ENCODE results near the gene SNX9. TPM values are rescaled to one million over a fixed set of nuclear protein-coding genes. Genes with fewer than 3 reads are reported as not detected.
A peak's percentile ranks its signal among the peaks of the same experiment; 100 is the strongest.

Gene SNX9
- polyA plus RNA-seq, 2 of the 4 experiments (the other 2 are of a cell fraction): 13.9 to 29.8 TPM

DNA sequence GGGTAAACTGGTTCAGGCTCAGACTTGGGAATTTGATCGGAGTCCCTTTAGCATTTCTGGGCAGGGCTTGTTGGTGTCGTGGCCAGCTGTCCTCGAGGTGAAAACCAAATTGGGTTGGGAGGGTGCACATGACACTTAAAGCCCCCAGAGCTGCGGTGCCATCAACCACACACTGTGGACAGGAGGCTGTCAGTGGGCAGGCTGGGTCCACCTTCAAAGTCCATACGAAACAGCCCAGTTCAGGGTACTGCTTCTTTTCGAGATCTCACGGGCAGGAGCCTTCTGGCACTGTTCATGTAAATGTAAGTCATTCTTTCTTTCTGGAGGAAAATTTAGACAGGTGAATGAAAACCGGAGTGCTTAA is 165.6 kb downstream of the SNX9 start:
- POLR2A ChIA-PET: no interaction called here
- Histone ChIP-seq H3K4me2 (peak overlapping the region; percentile 87), H3K4me3 (no peak overlapping the region), H3K9me3 (no peaks in the 10 kb centered on the region), H3K27ac (peak overlapping the region; percentile 39 to 82; a peak in 4 of 6 replicates), H3K4me1 (peaks cover 84% of the 10 kb centered on the region)
- ATAC-seq (no peak), FAIRE-seq (no peak), DNase-seq (ENCODE audit: low read depth in 1 of 2, low spot score in 1 of 2) (no peak)
- no peak for TF ChIP-seq POLR2A (IDR thresholded peaks at IDR 0.05; ENCODE audit: low read length)
- TF ChIP-seq EP300 (IDR thresholded peaks at IDR 0.05): no peak
- no peak for TF ChIP-seq MYC (IDR thresholded peaks at IDR 0.05; ENCODE audit: borderline replicate concordance, low read length)
- TF ChIP-seq, protein P1, sequence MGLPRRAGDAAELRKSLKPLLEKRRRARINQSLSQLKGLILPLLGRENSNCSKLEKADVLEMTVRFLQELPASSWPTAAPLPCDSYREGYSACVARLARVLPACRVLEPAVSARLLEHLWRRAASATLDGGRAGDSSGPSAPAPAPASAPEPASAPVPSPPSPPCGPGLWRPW (IDR thresholded peaks at IDR 0.05): no peak
- no peak for TF ChIP-seq EHF (CRISPR knock-in tag; IDR thresholded peaks at IDR 0.05)
- TF ChIP-seq CEBPB (IDR thresholded peaks at IDR 0.05): no peak
- TF ChIP-seq POLR2AphosphoS2 (conservative IDR thresholded peaks at IDR 0.05; ENCODE audit: low read length): no peak
- no peak for TF ChIP-seq HOXB13 (CRISPR knock-in tag; IDR thresholded peaks at IDR 0.05; ENCODE audit: low read depth)
- no peak for TF ChIP-seq ZC3H11A (IDR thresholded peaks at IDR 0.05)
- TF ChIP-seq, protein P2, sequence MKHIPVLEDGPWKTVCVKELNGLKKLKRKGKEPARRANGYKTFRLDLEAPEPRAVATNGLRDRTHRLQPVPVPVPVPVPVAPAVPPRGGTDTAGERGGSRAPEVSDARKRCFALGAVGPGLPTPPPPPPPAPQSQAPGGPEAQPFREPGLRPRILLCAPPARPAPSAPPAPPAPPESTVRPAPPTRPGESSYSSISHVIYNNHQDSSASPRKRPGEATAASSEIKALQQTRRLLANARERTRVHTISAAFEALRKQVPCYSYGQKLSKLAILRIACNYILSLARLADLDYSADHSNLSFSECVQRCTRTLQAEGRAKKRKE (CRISPR knock-in tag; IDR thresholded peaks at IDR 0.05; ENCODE audit: low read depth): no peak
- no peak for TF ChIP-seq NFE2L2 (conservative IDR thresholded peaks at IDR 0.05; ENCODE audit: low read length)
- no peak for TF ChIP-seq PHF8 (IDR thresholded peaks at IDR 0.05; ENCODE audit: borderline replicate concordance, low read depth)
- no peak for TF ChIP-seq KDM1A (IDR thresholded peaks at IDR 0.05; ENCODE audit: low read depth)
- no peak for TF ChIP-seq HEYL (CRISPR knock-in tag; IDR thresholded peaks at IDR 0.05)
- no peak for TF ChIP-seq HOXA7 (CRISPR knock-in tag; IDR thresholded peaks at IDR 0.05)
- no peak for TF ChIP-seq MAZ (IDR thresholded peaks at IDR 0.05; ENCODE audit: borderline replicate concordance, low read depth, low read length)
- TF ChIP-seq NPAS2 (CRISPR knock-in tag; IDR thresholded peaks at IDR 0.05; ENCODE audit: borderline replicate concordance): no peak
- CTCF ChIA-PET: interaction anchor here (2.1 kb wide), 1 partner anchor 83 kb away, joined by 10 read pairs; no protein-coding TSS in a partner anchor
- WGBS (ENCODE audit: missing lambda C conversion rate): 89% methylated on average over 8 of the region's 8 CpGs

DNA sequence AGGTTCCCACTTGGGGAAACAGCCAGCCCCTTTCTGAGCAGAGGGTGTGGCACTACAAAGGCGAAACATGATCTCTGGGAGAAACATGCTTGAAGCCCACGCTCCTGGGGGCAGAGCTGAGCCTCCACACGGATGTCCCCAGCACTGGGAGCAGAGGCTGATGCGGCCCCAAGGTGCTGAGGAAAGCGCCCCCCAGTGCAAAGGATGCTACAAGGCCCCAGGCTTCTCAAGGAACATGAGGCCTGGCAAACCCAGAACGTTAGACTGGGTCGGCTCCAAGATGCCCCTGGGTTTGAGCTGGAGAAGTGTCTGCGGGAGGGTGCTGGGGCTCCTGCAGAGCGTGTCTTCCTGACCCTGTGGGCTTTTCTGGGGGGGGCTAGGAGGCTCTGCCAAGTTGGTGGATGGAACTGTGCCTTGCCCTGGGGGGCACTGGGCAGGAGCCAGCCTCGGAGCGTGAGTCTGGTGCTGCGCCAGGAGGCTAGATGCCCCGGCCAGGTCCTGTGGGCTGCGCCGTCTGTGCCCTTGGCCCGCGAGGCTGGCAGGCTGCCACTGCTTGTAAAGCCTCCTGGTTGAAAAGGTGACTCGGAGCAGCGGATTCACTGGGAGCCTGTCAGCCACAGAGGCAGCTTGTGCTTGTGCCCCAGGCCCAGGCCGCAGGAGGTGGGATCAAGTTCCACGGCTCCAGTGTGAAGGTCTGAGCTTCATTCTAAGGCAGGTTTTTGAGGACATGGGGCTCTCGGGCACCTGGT is 166.7 kb downstream of the SNX9 start:
- Histone ChIP-seq H3K27ac (peak overlapping the region; percentile 78 to 82), H3K4me1 (peaks cover 84% of the 10 kb centered on the region), H3K4me2 (peak overlapping the region; percentile 87), H3K4me3 (0 out of 3 replicates have a peak overlapping the region, but pooled peaks have one; percentile 11), H3K9me3 (no peaks in the 10 kb centered on the region)
- FAIRE-seq (no peak), ATAC-seq (peak; percentile 65 to 68), DNase-seq (ENCODE audit: low read depth in 1 of 2, low spot score in 1 of 2) (peak in 1 of 2 experiments; percentile 50)
- CTCF ChIA-PET: interaction anchor here (1.1 to 2.1 kb wide), 3 partner anchors 10 to 82 kb away, joined by 3 to 10 read pairs (median 3); no protein-coding TSS in a partner anchor
- POLR2A ChIA-PET: no interaction called here
- TF ChIP-seq RNF2 (IDR thresholded peaks at IDR 0.05; ENCODE audit: borderline replicate concordance, low read depth) (no peak), MYC (IDR thresholded peaks at IDR 0.05; ENCODE audit: borderline replicate concordance, low read length) (no peak), EP300 (IDR thresholded peaks at IDR 0.05) (peak in 1 of 2 experiments; percentile 20; a peak in 1 of 5 replicates), EHMT2 (IDR thresholded peaks at IDR 0.05; ENCODE audit: low read depth) (no peak), EHF (CRISPR knock-in tag; IDR thresholded peaks at IDR 0.05) (no peak), HOXA7 (CRISPR knock-in tag; IDR thresholded peaks at IDR 0.05) (no peak), CBX2 (IDR thresholded peaks at IDR 0.05; ENCODE audit: borderline replicate concordance, low read depth) (no peak), JUNB (IDR thresholded peaks at IDR 0.05) (no peak), RAD21 (conservative IDR thresholded peaks at IDR 0.05 in 1 of 2, IDR thresholded peaks at IDR 0.05 in 1 of 2) (no peak), POLR2AphosphoS2 (conservative IDR thresholded peaks at IDR 0.05; ENCODE audit: low read length) (no peak), PHF8 (IDR thresholded peaks at IDR 0.05; ENCODE audit: borderline replicate concordance, low read depth) (no peak), ZSCAN20 (CRISPR knock-in tag; IDR thresholded peaks at IDR 0.05) (no peak)
- TF ChIP-seq, protein P3, sequence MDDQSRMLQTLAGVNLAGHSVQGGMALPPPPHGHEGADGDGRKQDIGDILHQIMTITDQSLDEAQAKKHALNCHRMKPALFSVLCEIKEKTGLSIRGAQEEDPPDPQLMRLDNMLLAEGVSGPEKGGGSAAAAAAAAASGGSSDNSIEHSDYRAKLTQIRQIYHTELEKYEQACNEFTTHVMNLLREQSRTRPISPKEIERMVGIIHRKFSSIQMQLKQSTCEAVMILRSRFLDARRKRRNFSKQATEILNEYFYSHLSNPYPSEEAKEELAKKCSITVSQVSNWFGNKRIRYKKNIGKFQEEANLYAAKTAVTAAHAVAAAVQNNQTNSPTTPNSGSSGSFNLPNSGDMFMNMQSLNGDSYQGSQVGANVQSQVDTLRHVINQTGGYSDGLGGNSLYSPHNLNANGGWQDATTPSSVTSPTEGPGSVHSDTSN (IDR thresholded peaks at IDR 0.05): no peak
- TF ChIP-seq, protein P2 (CRISPR knock-in tag; IDR thresholded peaks at IDR 0.05; ENCODE audit: low read depth): no peak
- TF ChIP-seq, protein P4, sequence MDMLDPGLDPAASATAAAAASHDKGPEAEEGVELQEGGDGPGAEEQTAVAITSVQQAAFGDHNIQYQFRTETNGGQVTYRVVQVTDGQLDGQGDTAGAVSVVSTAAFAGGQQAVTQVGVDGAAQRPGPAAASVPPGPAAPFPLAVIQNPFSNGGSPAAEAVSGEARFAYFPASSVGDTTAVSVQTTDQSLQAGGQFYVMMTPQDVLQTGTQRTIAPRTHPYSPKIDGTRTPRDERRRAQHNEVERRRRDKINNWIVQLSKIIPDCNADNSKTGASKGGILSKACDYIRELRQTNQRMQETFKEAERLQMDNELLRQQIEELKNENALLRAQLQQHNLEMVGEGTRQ (IDR thresholded peaks at IDR 0.05): no peak
- TF ChIP-seq, protein P5, sequence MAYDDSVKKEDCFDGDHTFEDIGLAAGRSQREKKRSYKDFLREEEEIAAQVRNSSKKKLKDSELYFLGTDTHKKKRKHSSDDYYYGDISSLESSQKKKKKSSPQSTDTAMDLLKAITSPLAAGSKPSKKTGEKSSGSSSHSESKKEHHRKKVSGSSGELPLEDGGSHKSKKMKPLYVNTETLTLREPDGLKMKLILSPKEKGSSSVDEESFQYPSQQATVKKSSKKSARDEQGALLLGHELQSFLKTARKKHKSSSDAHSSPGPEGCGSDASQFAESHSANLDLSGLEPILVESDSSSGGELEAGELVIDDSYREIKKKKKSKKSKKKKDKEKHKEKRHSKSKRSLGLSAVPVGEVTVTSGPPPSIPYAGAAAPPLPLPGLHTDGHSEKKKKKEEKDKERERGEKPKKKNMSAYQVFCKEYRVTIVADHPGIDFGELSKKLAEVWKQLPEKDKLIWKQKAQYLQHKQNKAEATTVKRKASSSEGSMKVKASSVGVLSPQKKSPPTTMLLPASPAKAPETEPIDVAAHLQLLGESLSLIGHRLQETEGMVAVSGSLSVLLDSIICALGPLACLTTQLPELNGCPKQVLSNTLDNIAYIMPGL (CRISPR knock-in tag; IDR thresholded peaks at IDR 0.05; ENCODE audit: borderline replicate concordance): no peak
- TF ChIP-seq, protein P6, sequence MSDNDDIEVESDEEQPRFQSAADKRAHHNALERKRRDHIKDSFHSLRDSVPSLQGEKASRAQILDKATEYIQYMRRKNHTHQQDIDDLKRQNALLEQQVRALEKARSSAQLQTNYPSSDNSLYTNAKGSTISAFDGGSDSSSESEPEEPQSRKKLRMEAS (IDR thresholded peaks at IDR 0.05): 0 out of 2 replicates have a peak, but pooled peaks have one; percentile 27
- 12% methylated on average over 7 of the region's 22 CpGs for WGBS (ENCODE audit: missing lambda C conversion rate)

Data from A549 (cell line).